ENCODE data around the gene HSD11B1L.

HSD11B1L gene

GRCh38 chr19:5718037-5718578 is 37.3 kb downstream of the HSD11B1L start:
- Histone ChIP-seq H4K20me1 (ENCODE audit: low read depth, low read length) (peaks cover 12% of the 10 kb centered on the region), H3K9me3 (ENCODE audit: insufficient read depth, low read length) (no peaks in the 10 kb centered on the region), H3K9me2 (replicated peaks; ENCODE audit: insufficient read depth, low read length) (no peaks in the 10 kb centered on the region), H3K27ac (ENCODE audit: low read depth, low read length) (peak overlapping the region; percentile 64), H3K27me3 (ENCODE audit: low read length) (no peaks in the 10 kb centered on the region), H2AFZ (ENCODE audit: low read depth, low read length, severe bottlenecking) (no peak overlapping the region), H3K4me3 (ENCODE audit: insufficient read depth, low read length, poor library complexity, severe bottlenecking) (peak overlapping the region; percentile 81), H3F3A (ENCODE audit: insufficient read depth) (no peaks in the 10 kb centered on the region), H3K9ac (ENCODE audit: low read length) (peak overlapping the region; percentile 87), H3K79me2 (ENCODE audit: insufficient read depth, low read length) (peaks cover 59% of the 10 kb centered on the region), H3K36me3 (ENCODE audit: low read length) (peaks cover 6% of the 10 kb centered on the region; the same call in 1 of the 2 replicates), H3K4me2 (ENCODE audit: low read depth, low read length, poor library complexity, severe bottlenecking) (peak overlapping the region; percentile 85)
- TF ChIP-seq EZH2phosphoT487 (conservative IDR thresholded peaks at IDR 0.05; ENCODE audit: low read length) (no peak), CTCF (IDR thresholded peaks at IDR 0.05; ENCODE audit: insufficient read depth, low read length, poor library complexity, severe bottlenecking) (no peak)

- H3K9ac ChIP-seq (ENCODE audit: low read length) = peak overlapping the region; percentile 87
- peak overlapping the region; percentile 85 for H3K4me2 ChIP-seq (ENCODE audit: low read depth, low read length, poor library complexity, severe bottlenecking)
- peak overlapping the region; percentile 81 for H3K4me3 ChIP-seq (ENCODE audit: insufficient read depth, low read length, poor library complexity, severe bottlenecking)
- no peaks in the 10 kb centered on the region for H3K27me3 ChIP-seq (ENCODE audit: low read length)
- TF ChIP-seq EZH2phosphoT487 (conservative IDR thresholded peaks at IDR 0.05; ENCODE audit: low read length) (no peak), CTCF (IDR thresholded peaks at IDR 0.05; ENCODE audit: insufficient read depth, low read length, poor library complexity, severe bottlenecking) (no peak)
- peaks cover 6% of the 10 kb centered on the region; the same call in 1 of the 2 replicates for H3K36me3 ChIP-seq (ENCODE audit: low read length)
- H3K9me3 ChIP-seq (ENCODE audit: insufficient read depth, low read length) = no peaks in the 10 kb centered on the region
- H2AFZ ChIP-seq (ENCODE audit: low read depth, low read length, severe bottlenecking) = no peak overlapping the region
- no peaks in the 10 kb centered on the region for H3F3A ChIP-seq (ENCODE audit: insufficient read depth)
- H3K9me2 ChIP-seq (replicated peaks; ENCODE audit: insufficient read depth, low read length) = no peaks in the 10 kb centered on the region
- H4K20me1 ChIP-seq (ENCODE audit: low read depth, low read length) = peaks cover 12% of the 10 kb centered on the region
- peak overlapping the region; percentile 64 for H3K27ac ChIP-seq (ENCODE audit: low read depth, low read length)
- peaks cover 57% of the 10 kb centered on the region for H3K79me2 ChIP-seq (ENCODE audit: insufficient read depth, low read length)
Observed at GRCh38 chr19:5718579-5719273, 37.9 kb downstream of the HSD11B1L start.

GRCh38 chr19:5719274-5719960 is 38.6 kb downstream of the HSD11B1L start:
- peaks cover 51% of the 10 kb centered on the region for H3K79me2 ChIP-seq (ENCODE audit: insufficient read depth, low read length)
- peak overlapping the region; percentile 81 for H3K4me3 ChIP-seq (ENCODE audit: insufficient read depth, low read length, poor library complexity, severe bottlenecking)
- peak overlapping the region; percentile 87 for H3K9ac ChIP-seq (ENCODE audit: low read length)
- H3K4me2 ChIP-seq (ENCODE audit: low read depth, low read length, poor library complexity, severe bottlenecking) = peak overlapping the region; percentile 85
- peak overlapping the region; percentile 64 for H3K27ac ChIP-seq (ENCODE audit: low read depth, low read length)
- H3F3A ChIP-seq (ENCODE audit: insufficient read depth) = no peaks in the 10 kb centered on the region
- no peaks in the 10 kb centered on the region for H3K27me3 ChIP-seq (ENCODE audit: low read length)
- TF ChIP-seq EZH2phosphoT487 (conservative IDR thresholded peaks at IDR 0.05; ENCODE audit: low read length) = no peak
- TF ChIP-seq CTCF (IDR thresholded peaks at IDR 0.05; ENCODE audit: insufficient read depth, low read length, poor library complexity, severe bottlenecking) = no peak
- H3K9me2 ChIP-seq (replicated peaks; ENCODE audit: insufficient read depth, low read length) = no peaks in the 10 kb centered on the region
- H4K20me1 ChIP-seq (ENCODE audit: low read depth, low read length) = peaks cover 12% of the 10 kb centered on the region
- peaks cover 6% of the 10 kb centered on the region; the same call in 1 of the 2 replicates for H3K36me3 ChIP-seq (ENCODE audit: low read length)
- no peaks in the 10 kb centered on the region for H3K9me3 ChIP-seq (ENCODE audit: insufficient read depth, low read length)
- H2AFZ ChIP-seq (ENCODE audit: low read depth, low read length, severe bottlenecking) = peak overlapping the region; percentile 46
